Fibroblast of mammary gland (primary cell): ENCODE measurements around the gene UCN3.

ENCODE experiments used
- DNase-seq: peaks from one replicate; pipeline ENCODE4 v3.0.0-alpha.2; 2010; ENCODE audit warnings: low read depth
- H3K4me3 ChIP-seq: 2 replicates; pipeline ENCODE4 v1.5.1; 2011; ENCODE audit warnings: low read depth, mild to moderate bottlenecking, low read length, moderate library complexity; ENCODE audit not compliant: control insufficient read depth
- TF ChIP-seq, protein P1 (sequence below): conservative IDR thresholded peaks from 2 replicates; pipeline ENCODE4 v1.5.1; 2011; ENCODE audit warnings: low read depth, low read length, inconsistent platforms; ENCODE audit not compliant: control insufficient read depth, insufficient read depth

Gene UCN3, protein sequence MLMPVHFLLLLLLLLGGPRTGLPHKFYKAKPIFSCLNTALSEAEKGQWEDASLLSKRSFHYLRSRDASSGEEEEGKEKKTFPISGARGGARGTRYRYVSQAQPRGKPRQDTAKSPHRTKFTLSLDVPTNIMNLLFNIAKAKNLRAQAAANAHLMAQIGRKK

DNA sequence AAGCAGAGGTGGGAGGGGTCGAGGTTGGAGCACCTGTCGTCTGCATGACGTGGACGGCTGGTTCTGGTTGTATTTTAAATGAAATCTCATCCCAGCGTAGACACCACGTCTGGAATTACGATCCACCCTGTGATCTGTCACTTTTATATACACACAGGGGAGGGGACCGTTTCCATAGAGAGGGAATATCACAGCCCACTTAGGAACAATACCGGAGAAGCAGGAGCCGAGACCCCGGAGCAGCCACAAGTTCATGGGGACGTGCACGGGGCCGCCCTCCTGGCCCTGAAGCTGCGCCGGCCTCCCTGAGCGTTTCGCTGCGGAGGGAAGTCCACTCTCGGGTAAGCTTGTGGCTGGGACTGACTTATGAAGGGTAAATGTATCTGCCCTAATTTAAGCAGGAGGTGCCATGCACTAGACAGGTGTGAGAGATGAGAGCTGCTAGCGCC lies at the start of gene UCN3:
Gene UCN3 (plus strand): TSS at position 77 of the 449 bp plus-strand sequence. CDS start 8,755 bp downstream, outside the sequence.
- H3K4me3 ChIP-seq = no peak within 1 kb of the TSS
- TF ChIP-seq, protein P1, sequence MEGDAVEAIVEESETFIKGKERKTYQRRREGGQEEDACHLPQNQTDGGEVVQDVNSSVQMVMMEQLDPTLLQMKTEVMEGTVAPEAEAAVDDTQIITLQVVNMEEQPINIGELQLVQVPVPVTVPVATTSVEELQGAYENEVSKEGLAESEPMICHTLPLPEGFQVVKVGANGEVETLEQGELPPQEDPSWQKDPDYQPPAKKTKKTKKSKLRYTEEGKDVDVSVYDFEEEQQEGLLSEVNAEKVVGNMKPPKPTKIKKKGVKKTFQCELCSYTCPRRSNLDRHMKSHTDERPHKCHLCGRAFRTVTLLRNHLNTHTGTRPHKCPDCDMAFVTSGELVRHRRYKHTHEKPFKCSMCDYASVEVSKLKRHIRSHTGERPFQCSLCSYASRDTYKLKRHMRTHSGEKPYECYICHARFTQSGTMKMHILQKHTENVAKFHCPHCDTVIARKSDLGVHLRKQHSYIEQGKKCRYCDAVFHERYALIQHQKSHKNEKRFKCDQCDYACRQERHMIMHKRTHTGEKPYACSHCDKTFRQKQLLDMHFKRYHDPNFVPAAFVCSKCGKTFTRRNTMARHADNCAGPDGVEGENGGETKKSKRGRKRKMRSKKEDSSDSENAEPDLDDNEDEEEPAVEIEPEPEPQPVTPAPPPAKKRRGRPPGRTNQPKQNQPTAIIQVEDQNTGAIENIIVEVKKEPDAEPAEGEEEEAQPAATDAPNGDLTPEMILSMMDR = no peak

DNA sequence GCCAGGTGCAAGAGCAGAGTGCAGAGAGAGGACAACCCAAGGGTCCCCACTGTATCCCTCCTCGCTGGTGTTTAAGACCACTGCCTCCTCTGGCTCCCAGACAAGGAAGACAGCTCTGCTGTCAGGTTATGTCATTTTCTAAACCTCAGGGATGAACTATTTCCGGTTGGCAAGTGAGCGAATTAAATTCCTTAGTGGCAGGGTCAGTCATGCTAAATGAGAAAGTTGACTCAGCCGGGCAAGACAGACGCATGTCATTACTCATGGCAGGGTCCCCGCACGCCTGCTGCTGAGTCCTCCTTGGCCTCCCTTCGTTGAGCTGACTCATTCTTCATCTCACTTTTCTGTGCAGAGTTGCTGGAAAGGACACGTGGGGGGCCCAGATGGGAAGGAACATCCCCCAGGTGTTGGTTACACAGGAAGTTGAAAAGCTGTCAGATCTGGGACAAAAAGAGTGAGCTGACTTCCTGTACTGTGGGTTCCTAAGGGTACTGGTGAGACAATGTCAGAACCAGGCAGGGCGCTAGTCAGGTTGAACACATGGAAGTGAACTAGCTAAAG lies 47.1 kb upstream of the UCN3 start:
- peak; percentile 88 for DNase-seq
- TF ChIP-seq, protein P1 = no peak
- H3K4me3 ChIP-seq = no peak overlapping the region

More for the DNA sequence above, at the start of gene UCN3:
- DNase-seq = no peak

DNA sequence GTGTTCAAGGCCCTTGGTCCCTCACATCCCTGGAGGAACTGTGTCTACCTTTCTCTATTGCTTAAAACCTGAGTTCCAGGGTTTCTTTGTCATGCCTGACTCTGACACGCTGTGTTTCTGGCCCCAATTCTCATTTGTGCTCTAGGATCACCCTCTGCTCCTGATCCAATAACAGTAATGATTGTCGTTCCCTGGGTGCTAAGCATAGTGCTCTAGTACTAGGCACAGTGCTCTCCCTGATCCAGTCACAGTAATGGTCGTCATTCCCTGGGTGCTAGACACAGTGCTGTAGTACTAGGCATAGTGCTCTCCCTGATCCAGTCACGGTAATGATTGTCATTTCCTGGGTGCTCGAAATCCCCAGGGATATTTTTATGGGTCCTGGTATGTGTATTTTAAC lies 46.6 kb upstream of the UCN3 start:
- no peak for DNase-seq
- TF ChIP-seq, protein P1 = no peak
- no peak overlapping the region for H3K4me3 ChIP-seq

DNA sequence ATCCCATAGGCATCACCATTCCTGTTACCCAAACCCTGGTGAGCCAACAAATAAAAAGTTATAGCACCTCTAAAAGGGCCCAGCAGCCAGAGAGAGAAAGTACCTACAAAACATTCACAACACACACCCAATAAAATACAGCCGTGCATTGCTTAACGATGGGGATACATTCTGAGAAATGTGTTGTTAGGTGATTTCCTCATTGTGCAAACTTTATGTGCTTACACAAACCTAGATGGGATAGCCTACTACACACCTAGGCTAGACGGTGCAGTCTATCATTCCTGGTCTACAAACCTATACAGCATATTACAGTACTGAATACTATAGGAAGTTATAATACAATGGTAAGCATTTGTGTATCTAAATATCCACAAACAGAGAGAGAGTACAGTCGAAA lies 44.9 kb upstream of the UCN3 start:
- no peak overlapping the region for H3K4me3 ChIP-seq
- TF ChIP-seq, protein P1 = no peak
- no peak for DNase-seq

DNA sequence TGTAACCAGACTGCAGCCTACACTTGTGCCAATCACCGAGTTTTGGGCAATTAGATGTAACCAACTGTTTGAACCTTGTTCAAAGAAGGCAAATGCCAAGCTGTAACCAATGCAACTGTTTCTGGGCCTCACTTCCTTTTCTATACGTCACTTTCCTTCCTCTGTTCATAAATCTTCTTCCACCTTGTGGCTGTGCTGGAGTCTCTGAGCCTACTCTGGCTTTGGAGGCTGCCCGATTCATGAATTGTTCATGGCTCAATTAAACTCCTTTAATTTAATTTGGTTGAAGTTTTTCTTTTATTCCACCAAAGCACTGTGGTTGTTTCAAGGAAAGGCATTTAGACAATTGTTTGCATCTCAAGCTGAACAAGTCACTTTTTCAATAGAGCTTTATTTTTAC lies 43.5 kb upstream of the UCN3 start:
- no peak for DNase-seq
- no peak overlapping the region for H3K4me3 ChIP-seq
- TF ChIP-seq, protein P1 = no peak

DNA sequence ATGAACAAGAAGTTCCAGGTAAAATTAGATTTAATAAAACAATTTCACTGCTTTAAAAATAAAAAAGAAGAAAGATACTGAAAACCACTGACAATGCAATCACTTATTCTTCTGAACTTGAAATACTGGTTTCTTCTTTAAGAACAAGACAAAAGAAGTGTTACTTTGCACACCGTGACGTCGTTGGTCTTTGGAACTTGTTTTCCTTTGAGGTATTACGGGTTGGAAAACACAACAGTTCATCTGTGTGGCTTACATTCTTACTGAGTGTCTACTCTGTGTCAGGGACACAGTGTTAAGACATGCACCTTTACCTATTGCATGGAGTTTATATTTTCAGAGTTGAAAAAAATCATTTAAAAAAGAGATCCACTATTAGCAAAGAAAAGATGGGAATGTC lies 41.3 kb upstream of the UCN3 start:
- TF ChIP-seq, protein P1 = no peak
- H3K4me3 ChIP-seq = no peak overlapping the region
- no peak for DNase-seq

DNA sequence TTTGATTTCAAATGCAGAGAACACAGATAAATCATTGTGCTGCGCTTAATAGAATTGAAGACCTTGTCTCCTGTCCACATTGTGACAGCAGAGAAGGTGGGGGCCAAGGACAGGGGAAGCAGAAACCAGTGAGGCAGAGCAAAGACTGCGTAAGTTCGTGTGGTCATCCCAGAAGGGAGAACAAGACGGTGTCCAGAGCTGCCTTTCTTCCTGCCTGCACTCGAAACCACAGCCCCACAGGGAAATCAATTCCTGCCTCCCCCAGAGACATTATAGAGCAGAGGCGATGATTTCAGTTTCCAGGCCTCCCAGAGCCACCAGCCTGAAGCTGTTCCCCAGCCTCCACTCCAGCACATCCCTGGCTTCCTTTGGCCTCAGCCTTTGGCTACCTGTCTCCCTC lies 39.7 kb upstream of the UCN3 start:
- TF ChIP-seq, protein P1 = no peak
- DNase-seq = peak; percentile 69
- no peak overlapping the region for H3K4me3 ChIP-seq
